IMR-90 (cell line): ENCODE measurements around the gene WWC1. TPM values are rescaled to one million over a fixed set of nuclear protein-coding genes. Genes with fewer than 3 reads are reported as not detected.

Experiments used
- ATAC-seq: fragments of 200-7000 bp; cut with Tn5 transposase; 2 replicates; pipeline ENCODE4 v1.9.1; 2020; ENCODE audit warnings: low read depth, mild to moderate bottlenecking, moderate library complexity
- BruUV-seq: library from RNA; stranded (reverse); fragments of 400-500 nt; replicated peaks from 2 replicates; lab custom pipeline; 2021; lab: Mats Ljungman, UMichigan
- CTCF ChIA-PET: fragments of 300-600 bp; formaldehyde crosslinking; extraction: SDS; loops from one replicate; lab custom pipeline; 2021; ENCODE audit warnings: antibody characterized with exemption; lab: Yijun Ruan, JAX
- POLR2A ChIA-PET: fragments of 300-600 bp; sonication (Branson Sonifier 250); formaldehyde crosslinking; loops from one replicate; lab custom pipeline; 2022; ENCODE audit warnings: antibody characterized with exemption; ENCODE audit not compliant: unreplicated experiment; lab: Charles Lee
- DNase-seq: peaks from one replicate; pipeline ENCODE4 v3.0.0; 2013
- H2AFZ ChIP-seq: replicated peaks from 2 replicates; pipeline ENCODE3; 2013; ENCODE audit warnings: low read length, mild to moderate bottlenecking; ENCODE audit not compliant: poor library complexity
- H2AK5ac ChIP-seq: 2 replicates; pipeline ENCODE4 v1.6.1; 2013; ENCODE audit warnings: low read depth, low read length, inconsistent platforms
- H2AK9ac ChIP-seq: replicated peaks from 2 replicates; pipeline ENCODE3; 2013; ENCODE audit warnings: mild to moderate bottlenecking, low read depth, low read length, moderate library complexity; ENCODE audit not compliant: poor library complexity
- H2BK120ac ChIP-seq: 2 replicates; pipeline ENCODE4 v1.6.1; 2013; ENCODE audit warnings: low read depth, low read length, inconsistent platforms
- H2BK15ac ChIP-seq: 3 replicates; pipeline ENCODE4 v1.6.1; 2013; ENCODE audit warnings: low read depth, low read length, inconsistent platforms
- H2BK20ac ChIP-seq: 2 replicates; pipeline ENCODE4 v1.6.1; 2013; ENCODE audit warnings: low read depth, mild to moderate bottlenecking, inconsistent platforms, low read length, moderate library complexity
- H2BK5ac ChIP-seq: 2 replicates; pipeline ENCODE4 v1.6.1; 2013; ENCODE audit warnings: mild to moderate bottlenecking, low read depth, low read length, inconsistent platforms; ENCODE audit not compliant: poor library complexity, severe bottlenecking
- H3K14ac ChIP-seq: replicated peaks from 2 replicates; pipeline ENCODE4 v1.6.1; 2013; ENCODE audit warnings: low read depth, low read length, inconsistent platforms
- H3K18ac ChIP-seq: 2 replicates; pipeline ENCODE4 v1.6.1; 2013; ENCODE audit warnings: low read depth, low read length, control low read depth
- H3K23ac ChIP-seq: 2 replicates; pipeline ENCODE4 v1.6.1; 2013; ENCODE audit warnings: low read depth, low read length, inconsistent platforms
- H3K27ac ChIP-seq: 2 replicates; pipeline ENCODE4 v1.5.1; 2013; ENCODE audit warnings: mild to moderate bottlenecking, control low read depth, low read length; ENCODE audit not compliant: insufficient read depth
- H3K27me3 ChIP-seq: 2 replicates; pipeline ENCODE4 v1.6.1; 2013; ENCODE audit warnings: low read length; ENCODE audit not compliant: control insufficient read depth, insufficient read depth
- H3K36me3 ChIP-seq: 2 replicates; pipeline ENCODE4 v1.6.1; 2013; ENCODE audit warnings: low read length, mixed read lengths; ENCODE audit not compliant: control insufficient read depth, insufficient read depth
- H3K4ac ChIP-seq: 2 replicates; pipeline ENCODE4 v1.6.1; 2013; ENCODE audit warnings: low read depth, low read length, inconsistent platforms
- H3K4me1 ChIP-seq: 2 replicates; pipeline ENCODE4 v1.6.1; 2013; ENCODE audit warnings: low read length, mixed read lengths; ENCODE audit not compliant: control insufficient read depth, insufficient read depth
- H3K4me2 ChIP-seq: 2 replicates; pipeline ENCODE4 v1.6.1; 2013; ENCODE audit warnings: low read depth, mild to moderate bottlenecking, control low read depth, low read length, moderate library complexity
- H3K4me3 ChIP-seq: 2 replicates; pipeline ENCODE4 v1.5.1; 2013; ENCODE audit warnings: low read depth, mild to moderate bottlenecking, control low read depth, low read length, moderate library complexity; ENCODE audit not compliant: insufficient read depth
- H3K56ac ChIP-seq: 2 replicates; pipeline ENCODE4 v1.6.1; 2013; ENCODE audit warnings: low read length, inconsistent platforms; ENCODE audit not compliant: insufficient read depth; ENCODE audit errors: extremely low read depth
- H3K79me1 ChIP-seq, 2 experiments: 2 replicates each; pipeline ENCODE4 v1.6.1; 2013; ENCODE audit warnings: low read length in 2 of 2, inconsistent platforms in 1 of 2, low read depth in 1 of 2
- H3K9ac ChIP-seq: 2 replicates; pipeline ENCODE4 v1.6.1; 2013; ENCODE audit warnings: low read depth, low read length, control low read depth
- H3K9me1 ChIP-seq: 2 replicates; pipeline ENCODE4 v1.6.1; 2013; ENCODE audit warnings: low read length, inconsistent platforms; ENCODE audit not compliant: insufficient read depth
- H3K9me3 ChIP-seq: 2 replicates; pipeline ENCODE4 v1.6.1; 2013; ENCODE audit warnings: low read length; ENCODE audit not compliant: control insufficient read depth, insufficient read depth
- H4K20me1 ChIP-seq: 2 replicates; pipeline ENCODE4 v1.6.1; 2013; ENCODE audit warnings: low read length, inconsistent platforms; ENCODE audit not compliant: insufficient read depth
- H4K5ac ChIP-seq: 2 replicates; pipeline ENCODE4 v1.6.1; 2013; ENCODE audit warnings: mild to moderate bottlenecking, low read depth, low read length, control low read depth
- H4K8ac ChIP-seq, 2 experiments: 2 replicates each; pipeline ENCODE4 v1.6.1; 2013; ENCODE audit warnings: low read depth in 2 of 2, low read length in 2 of 2, control low read depth in 1 of 2, inconsistent platforms in 1 of 2
- H4K91ac ChIP-seq: 2 replicates; pipeline ENCODE4 v1.6.1; 2013; ENCODE audit warnings: low read depth, low read length, inconsistent platforms; ENCODE audit not compliant: insufficient read depth
- BHLHE40 ChIP-seq: fragments of 150-350 bp; IDR thresholded peaks from 2 replicates; pipeline ENCODE4 v1.6.1; 2016; ENCODE audit warnings: mild to moderate bottlenecking, low read depth, low read length
- CEBPB ChIP-seq: IDR thresholded peaks from 2 replicates; pipeline ENCODE4 v1.6.1; 2012; ENCODE audit warnings: low read depth, low read length, improper control_type of control experiment
- CHD1 ChIP-seq: IDR thresholded peaks from 2 replicates; pipeline ENCODE4 v1.6.1; 2012; ENCODE audit warnings: low read depth, low read length, improper control_type of control experiment
- CTCF ChIP-seq: conservative IDR thresholded peaks from 2 replicates; pipeline ENCODE4 v1.5.1; 2012; ENCODE audit warnings: mild to moderate bottlenecking, low read depth, low read length, improper control_type of control experiment
- ELK1 ChIP-seq: fragments of 150-350 bp; IDR thresholded peaks from 2 replicates; pipeline ENCODE4 v1.6.1; 2016; ENCODE audit warnings: low read depth, mild to moderate bottlenecking, low read length, moderate library complexity, borderline replicate concordance
- FOS ChIP-seq: fragments of 150-350 bp; IDR thresholded peaks from 2 replicates; pipeline ENCODE4 v1.6.1; 2016; ENCODE audit warnings: low read depth, low read length
- MAFK ChIP-seq: IDR thresholded peaks from 2 replicates; pipeline ENCODE4 v1.6.1; 2012; ENCODE audit warnings: low read depth, low read length, improper control_type of control experiment
- MAZ ChIP-seq: IDR thresholded peaks from 2 replicates; pipeline ENCODE4 v1.6.1; 2012; ENCODE audit warnings: low read depth, mild to moderate bottlenecking, low read length, improper control_type of control experiment, moderate library complexity, borderline replicate concordance
- MXI1 ChIP-seq: IDR thresholded peaks from 2 replicates; pipeline ENCODE4 v1.6.1; 2012; ENCODE audit warnings: low read depth, mild to moderate bottlenecking, low read length, moderate library complexity, borderline replicate concordance
- NFE2L2 ChIP-seq: fragments of 150-350 bp; IDR thresholded peaks from 2 replicates; pipeline ENCODE4 v1.6.1; 2016; ENCODE audit warnings: low read depth, mild to moderate bottlenecking, low read length
- POLR2A ChIP-seq: IDR thresholded peaks from 2 replicates; pipeline ENCODE4 v1.6.1; 2012; ENCODE audit warnings: mild to moderate bottlenecking, low read depth, low read length
- RAD21 ChIP-seq: IDR thresholded peaks from 2 replicates; pipeline ENCODE4 v1.6.1; 2012; ENCODE audit warnings: low read length, improper control_type of control experiment
- RCOR1 ChIP-seq: IDR thresholded peaks from 2 replicates; pipeline ENCODE4 v1.6.1; 2012; ENCODE audit warnings: mild to moderate bottlenecking, low read length, improper control_type of control experiment; ENCODE audit not compliant: insufficient replicate concordance
- RFX5 ChIP-seq: IDR thresholded peaks from 2 replicates; pipeline ENCODE4 v1.8.0; 2012; ENCODE audit warnings: low read depth, mild to moderate bottlenecking, low read length, moderate library complexity
- SMC3 ChIP-seq: fragments of 150-350 bp; IDR thresholded peaks from 2 replicates; pipeline ENCODE4 v1.6.1; 2016; ENCODE audit warnings: low read depth, mild to moderate bottlenecking, antibody characterized with exemption, low read length, moderate library complexity
- USF2 ChIP-seq: fragments of 150-350 bp; IDR thresholded peaks from 2 replicates; pipeline ENCODE4 v1.6.1; 2017; ENCODE audit warnings: mild to moderate bottlenecking, antibody characterized with exemption, low read length, low read depth
- WGBS, 2 experiments: methylation state at CpG; one replicate each; pipeline versions ENCODE4 v1.1.5 to v1.1.7; 2013; ENCODE audit warnings: missing lambda C conversion rate in 2 of 2; ENCODE audit not compliant: insufficient read length in 1 of 2; ENCODE audit errors: extremely low coverage in 2 of 2; 5-methylcytosine and 5-hydroxymethylcytosine counted together
- dilution Hi-C: fragments of 300-500 bp; cut with HindIII; formaldehyde crosslinking; loops from one replicate; pipeline ENCODE4 v1.14.3; 2018; ENCODE audit warnings: low sequenced_read_pairs; ENCODE audit not compliant: unreplicated experiment
- in situ Hi-C: fragments of 300-500 bp; cut with MboI; formaldehyde crosslinking; loops from 3 replicates; pipeline ENCODE4 v1.14.3; 2019; ENCODE audit warnings: low sequenced_read_pairs, inconsistent platforms, mixed read lengths
- intact Hi-C: fragments of 100-400 bp; cut with micrococcal nuclease; formaldehyde crosslinking; loops from 2 replicates; pipeline ENCODE4 v1.10.0; 2022
- polyA plus RNA-seq, 3 experiments: library from polyadenylated mRNA; depleted of rRNA; stranded (reverse); fragments of >200 nt; gene quantifications; 2 replicates each; pipeline ENCODE4 v1.2.3, GENCODE V29; 2012; ENCODE audit warnings: low replicate concordance in 1 of 3
- total RNA-seq: library from RNA; depleted of rRNA; stranded (reverse); fragments of >200 nt; gene quantifications from 2 replicates; pipeline ENCODE4 v1.2.3, GENCODE V29; 2012

Gene WWC1
- total and polyA plus RNA-seq, 2 of the 4 experiments (the other 2 are of a cell fraction): 9.1 to 10.3 TPM

- no peak for ATAC-seq
- Histone ChIP-seq H3K23ac (no peak overlapping the region), H4K5ac (no peak overlapping the region), H4K91ac (no peak overlapping the region), H3K14ac (no peak overlapping the region), H3K9ac (no peak overlapping the region), H3K4me2 (no peak overlapping the region), H4K8ac (no peak overlapping the region), H3K56ac (no peak overlapping the region), H3K4me1 (no peaks in the 10 kb centered on the region), H2BK15ac (no peak overlapping the region), H3K9me3 (no peaks in the 10 kb centered on the region), H3K27me3 (no peaks in the 10 kb centered on the region), H3K79me1 (no peaks in the 10 kb centered on the region), H2BK5ac (no peak overlapping the region), H3K9me1 (0 out of 2 replicates have a peak, but pooled peaks cover 2% of the 10 kb centered on the region), H3K27ac (no peak overlapping the region), H3K18ac (no peak overlapping the region), H2AK5ac (no peak overlapping the region), H4K20me1 (no peaks in the 10 kb centered on the region), H3K4ac (no peak overlapping the region), H2AFZ (no peak overlapping the region), H2BK120ac (no peak overlapping the region), H3K4me3 (no peak overlapping the region), H2BK20ac (no peak overlapping the region), H2AK9ac (no peak overlapping the region), H3K36me3 (peaks cover 19% of the 10 kb centered on the region)
- intact Hi-C loops: no loop called here
- no peak for TF ChIP-seq FOS
- no peak for TF ChIP-seq POLR2A
- TF ChIP-seq CTCF: no peak
- no peak for TF ChIP-seq MXI1
- no peak for TF ChIP-seq RCOR1
- TF ChIP-seq ELK1: no peak
- no peak for TF ChIP-seq USF2
- TF ChIP-seq NFE2L2: no peak
- no peak for TF ChIP-seq RAD21
- no peak for TF ChIP-seq CHD1
- TF ChIP-seq CEBPB: no peak
- TF ChIP-seq BHLHE40: no peak
- TF ChIP-seq MAZ: no peak
- TF ChIP-seq MAFK: no peak
- no peak for TF ChIP-seq SMC3
- no peak for TF ChIP-seq RFX5
- ChIA-PET POLR2A (no interaction called here), CTCF (no interaction called here)
- no TSS peak for BruUV-seq
- 80% methylated on average over 2 of the region's 12 CpGs; no CpG with 5 or more reads in 1 of the 2 experiments for WGBS, 2 experiments
- dilution Hi-C loops: no loop called here
- DNase-seq: no peak
- in situ Hi-C loops: no loop called here
Measured at GRCh38 chr5:168455201-168455600, 163.8 kb downstream of the WWC1 start.
